Embryonic facial prominence (tissue), 1 donor: Measurements from ENCODE around the gene THAP11.

Experiments
- DNase-seq: peaks from one replicate; pipeline ENCODE4 v3.0.0-alpha.2; 2016; ENCODE audit errors: extremely low spot score

Gene THAP11

DNA sequence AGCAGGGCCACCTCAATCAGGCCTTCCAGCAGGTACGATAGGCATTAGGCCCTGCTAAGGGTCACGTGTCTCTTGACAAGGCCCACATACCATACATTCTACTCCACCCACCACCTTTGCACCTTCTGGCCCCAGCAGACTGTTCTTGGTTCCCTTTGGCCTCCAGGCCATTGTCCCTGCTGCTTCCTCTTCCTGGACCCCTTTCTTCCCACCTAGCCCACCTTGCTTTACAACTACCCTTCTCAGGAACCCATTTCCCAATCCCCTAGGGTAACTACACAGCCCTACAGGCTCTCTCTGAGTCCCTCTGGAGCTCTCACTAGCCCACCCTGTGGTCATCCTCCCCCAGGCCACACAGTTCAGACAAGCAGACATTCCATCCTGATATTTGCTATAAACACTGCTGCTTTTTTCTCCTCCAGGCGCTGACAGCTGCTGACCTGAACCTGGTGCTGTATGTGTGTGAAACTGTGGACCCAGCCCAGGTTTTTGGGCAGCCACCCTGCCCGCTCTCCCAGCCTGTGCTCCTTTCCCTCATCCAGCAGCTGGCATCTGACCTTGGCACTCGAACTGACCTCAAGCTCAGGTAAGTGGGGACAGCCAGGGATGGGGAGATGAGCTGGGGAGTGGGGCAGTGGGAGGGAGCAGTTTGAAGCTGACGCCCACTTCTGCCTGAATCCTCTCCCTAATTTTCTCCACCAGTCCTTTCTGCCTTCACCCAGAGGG, 41.2 kb downstream of the THAP11 start:
- DNase-seq: no peak

DNA sequence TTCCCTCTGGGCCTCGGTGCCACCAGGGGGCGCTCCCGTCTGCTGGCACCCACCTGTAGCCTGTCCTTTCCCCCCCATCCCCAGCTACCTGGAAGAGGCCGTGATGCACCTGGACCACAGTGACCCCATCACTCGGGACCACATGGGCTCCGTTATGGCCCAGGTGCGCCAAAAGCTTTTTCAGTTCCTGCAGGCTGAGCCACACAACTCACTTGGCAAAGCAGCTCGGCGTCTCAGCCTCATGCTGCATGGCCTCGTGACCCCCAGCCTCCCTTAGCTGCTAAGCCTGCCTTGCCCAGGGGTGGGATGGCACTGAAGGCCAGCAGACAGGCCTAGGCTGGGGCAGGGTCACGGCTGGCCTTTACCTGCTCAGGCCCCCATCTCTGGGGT, 41.7 kb downstream of the THAP11 start:
- no peak for DNase-seq

DNA sequence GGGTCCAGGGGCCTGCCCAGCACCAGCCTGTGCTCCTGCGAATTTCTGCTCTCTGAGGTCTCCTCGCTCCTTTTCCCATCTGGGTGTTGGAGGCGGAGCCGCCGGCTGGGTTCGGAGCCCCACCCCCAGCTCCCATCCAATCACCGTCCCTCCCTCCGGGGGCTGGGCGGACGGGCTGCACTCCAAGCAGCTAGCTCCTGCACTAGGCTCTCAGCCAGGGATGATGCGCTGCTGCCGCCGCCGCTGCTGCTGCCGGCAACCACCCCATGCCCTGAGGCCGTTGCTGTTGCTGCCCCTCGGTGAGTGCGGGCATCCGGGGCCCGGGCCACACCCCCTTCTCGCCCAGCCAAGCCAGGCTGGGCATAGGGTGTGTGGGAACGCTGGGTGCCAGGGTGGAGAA, 42.6 kb downstream of the THAP11 start, which contains the start of gene NRN1L:
TSS of gene NRN1L (plus strand) at position 202 of the 400 bp plus-strand sequence. CDS start at position 221, 19 bp downstream.
- peak; percentile 46 for DNase-seq

DNA sequence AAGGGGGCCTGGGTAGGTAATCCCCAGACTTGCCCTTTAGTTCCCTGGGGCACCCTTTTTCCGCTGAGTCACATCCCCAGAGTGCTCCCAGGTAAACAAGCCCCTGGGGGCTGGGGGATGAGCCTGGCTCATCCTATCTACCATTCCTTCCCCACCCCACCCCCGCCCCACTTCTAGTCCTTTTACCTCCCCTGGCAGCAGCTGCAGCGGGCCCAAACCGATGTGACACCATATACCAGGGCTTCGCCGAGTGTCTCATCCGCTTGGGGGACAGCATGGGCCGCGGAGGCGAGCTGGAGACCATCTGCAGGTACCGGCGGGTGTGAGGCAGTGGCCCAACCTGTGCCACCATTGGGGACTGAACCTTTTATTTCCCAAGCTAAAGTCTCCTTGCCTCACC, 43.4 kb downstream of the THAP11 start:
- DNase-seq: no peak

DNA sequence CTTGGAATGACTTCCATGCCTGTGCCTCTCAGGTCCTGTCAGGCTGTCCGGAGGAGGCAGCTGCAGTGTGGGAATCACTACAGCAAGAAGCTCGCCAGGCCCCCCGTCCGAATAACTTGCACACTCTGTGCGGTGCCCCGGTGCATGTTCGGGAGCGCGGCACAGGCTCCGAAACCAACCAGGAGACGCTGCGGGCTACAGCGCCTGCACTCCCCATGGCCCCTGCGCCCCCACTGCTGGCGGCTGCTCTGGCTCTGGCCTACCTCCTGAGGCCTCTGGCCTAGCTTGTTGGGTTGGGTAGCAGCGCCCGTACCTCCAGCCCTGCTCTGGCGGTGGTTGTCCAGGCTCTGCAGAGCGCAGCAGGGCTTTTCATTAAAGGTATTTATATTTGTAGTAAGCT, 43.9 kb downstream of the THAP11 start:
- DNase-seq: no peak

DNA sequence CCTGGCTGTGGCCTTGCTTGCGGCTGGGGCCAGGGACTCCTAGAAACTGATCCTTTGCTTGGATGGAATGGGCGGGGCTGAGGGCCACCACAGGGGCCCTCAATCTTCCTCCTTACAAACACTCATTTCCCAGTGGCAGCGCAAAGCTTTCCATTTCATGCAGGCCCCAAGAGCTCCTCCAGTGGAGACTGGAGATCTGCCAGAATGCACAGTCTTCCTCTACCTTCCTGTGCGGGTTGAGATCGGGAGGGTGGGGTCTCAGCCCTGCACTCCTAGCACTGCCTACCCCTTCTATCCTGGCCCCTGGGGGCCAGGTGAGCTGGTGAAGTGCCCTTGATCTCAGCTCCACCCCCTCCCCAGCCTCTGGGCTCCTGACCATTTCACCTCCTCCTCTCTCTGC, 44.3 kb downstream of the THAP11 start:
- DNase-seq: no peak

DNA sequence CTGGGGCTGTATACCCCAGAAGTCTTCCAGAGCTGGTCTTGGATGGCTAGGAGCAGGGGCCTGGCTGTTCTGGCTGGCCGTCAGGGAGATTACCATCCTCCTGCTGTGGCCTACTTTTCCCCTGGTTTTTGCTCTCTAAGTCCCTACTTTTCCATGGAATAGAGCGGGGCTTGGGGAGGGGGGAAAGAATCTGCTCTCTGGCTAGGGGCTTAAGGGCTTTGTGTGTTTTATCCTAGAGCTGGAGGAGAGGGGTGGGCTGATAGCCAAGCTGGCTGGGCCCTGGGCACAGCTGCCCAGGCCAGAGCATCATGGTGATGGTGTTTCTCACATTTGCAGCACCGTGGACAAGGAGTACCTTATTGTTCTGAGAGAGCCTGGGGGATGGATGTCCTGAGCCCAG, 46.2 kb downstream of the THAP11 start:
- no peak for DNase-seq

DNA sequence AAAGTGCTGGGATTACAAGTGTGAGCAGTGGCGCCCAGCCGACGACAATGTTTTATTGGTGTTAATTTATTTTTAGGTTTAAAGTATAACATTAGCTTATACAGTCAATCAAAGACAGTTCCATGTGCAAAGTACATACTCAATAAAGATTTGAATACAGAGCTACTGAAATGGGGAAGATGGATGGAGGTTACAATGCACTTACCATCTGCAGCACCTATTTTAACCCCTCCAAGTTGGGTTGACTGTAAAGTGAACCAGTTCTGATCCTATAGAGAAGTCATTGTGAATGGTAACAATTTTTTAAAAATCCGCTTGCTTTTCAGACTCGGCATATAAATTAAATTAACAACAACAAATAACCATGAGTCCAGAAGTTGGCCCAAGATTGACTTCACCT, 50.3 kb downstream of the THAP11 start:
- DNase-seq: no peak

DNA sequence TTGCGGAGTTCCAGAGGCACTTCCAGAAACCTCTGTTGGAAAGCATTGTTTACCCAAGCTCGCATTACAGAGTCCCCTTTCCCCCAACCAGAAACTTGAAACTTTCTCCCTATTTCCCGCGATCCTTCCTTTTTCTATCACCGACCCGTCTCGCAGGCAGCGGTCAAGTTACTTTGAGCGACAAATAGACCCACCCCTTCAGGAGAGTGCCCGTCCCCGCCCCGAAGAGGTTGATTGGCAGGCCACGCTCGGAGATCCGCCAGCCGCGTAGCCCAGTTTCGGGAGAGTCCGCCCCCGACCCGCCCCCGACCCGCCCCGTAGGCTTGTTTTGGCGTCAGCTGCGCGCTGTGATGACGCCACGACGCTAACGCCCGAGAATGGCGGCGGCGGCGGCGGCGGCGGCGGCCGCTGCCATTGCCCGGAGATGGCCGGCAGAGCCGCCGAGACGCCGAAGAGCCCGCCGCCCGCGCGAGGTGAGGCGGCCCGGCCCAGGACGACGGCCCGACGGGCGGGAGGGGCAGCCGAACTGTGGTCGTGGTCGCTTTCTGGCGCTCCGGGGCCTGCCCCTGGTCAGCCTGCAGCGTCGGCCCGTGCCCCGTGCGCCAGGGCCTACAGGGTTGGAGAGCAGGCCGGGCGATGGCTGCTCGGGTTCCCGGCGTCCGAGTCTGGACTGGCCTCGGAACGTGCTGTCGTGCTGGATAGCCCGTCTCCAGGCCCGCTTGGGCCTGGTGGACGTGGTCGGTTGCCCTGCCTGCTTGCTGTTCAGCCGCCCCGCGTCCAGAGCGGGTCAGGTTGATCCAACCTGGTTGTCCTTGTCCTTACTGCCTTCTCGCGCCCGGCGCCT, 51.0 kb downstream of the THAP11 start, which contains the start of gene PSKH1:
TSS of gene PSKH1 (plus strand) at position 356 of the 844 bp plus-strand sequence. CDS start 15,496 bp downstream, outside the sequence.
- peak; percentile 94 for DNase-seq
